Calu3 (cell line): ENCODE results near the gene LRP10. TPM values are rescaled to one million over a fixed set of nuclear protein-coding genes. Genes with fewer than 3 reads are reported as not detected.
"Not testable (repeated sequence)": the region's sequence is repeated elsewhere in the genome, so short reads cannot be mapped to it uniquely, and the experiment has no call there.

Source experiments
- BruUV-seq: library from RNA; stranded (reverse); fragments of 400-500 nt; replicated peaks from 2 replicates; lab custom pipeline; 2021; lab: Mats Ljungman, UMichigan
- CTCF ChIA-PET: fragments of 300-600 bp; sonication (Branson Sonifier 250); formaldehyde crosslinking; loops from one replicate; lab custom pipeline; 2022; ENCODE audit warnings: antibody characterized with exemption; lab: Charles Lee
- DNase-seq: peaks from one replicate; pipeline ENCODE4 v3.0.0; 2022
- H3K27ac Mint-ChIP-seq: one replicate; pipeline ENCODE4 v1.8.0; 2022; ENCODE audit warnings: mixed read lengths; ENCODE audit not compliant: unreplicated experiment
- H3K27me3 Mint-ChIP-seq: one replicate; pipeline ENCODE4 v1.8.0; 2022; ENCODE audit warnings: mixed read lengths; ENCODE audit not compliant: unreplicated experiment
- H3K36me3 Mint-ChIP-seq: one replicate; pipeline ENCODE4 v1.8.0; 2022; ENCODE audit warnings: mild to moderate bottlenecking, moderate library complexity, mixed read lengths; ENCODE audit not compliant: insufficient read depth, unreplicated experiment
- H3K4me1 Mint-ChIP-seq: one replicate; pipeline ENCODE4 v1.8.0; 2022; ENCODE audit warnings: mild to moderate bottlenecking, low read depth, mixed read lengths; ENCODE audit not compliant: unreplicated experiment
- H3K4me3 Mint-ChIP-seq: one replicate; pipeline ENCODE4 v1.8.0; 2022; ENCODE audit warnings: mild to moderate bottlenecking, low read depth, moderate library complexity, mixed read lengths; ENCODE audit not compliant: unreplicated experiment
- H3K9me3 Mint-ChIP-seq: one replicate; pipeline ENCODE4 v1.8.0; 2022; ENCODE audit warnings: low read depth, mixed read lengths; ENCODE audit not compliant: unreplicated experiment
- intact Hi-C: fragments of 100-400 bp; cut with micrococcal nuclease; formaldehyde crosslinking; loops from one replicate; pipeline ENCODE4 v1.10.0; 2022; ENCODE audit not compliant: unreplicated experiment
- total RNA-seq: library from RNA; stranded (reverse); gene quantifications from 2 replicates; pipeline ENCODE4 v1.2.3, GENCODE V29; 2022
- TF ChIP-seq, protein P1 (sequence below): fragments of 200-600 bp; IDR thresholded peaks from one replicate; pipeline ENCODE4 v1.8.0; 2022; ENCODE audit warnings: antibody characterized with exemption; ENCODE audit not compliant: unreplicated experiment

LRP10 gene
- total RNA-seq, 1 experiment from 2014 or later = 112 TPM

- DNase-seq = no peak
- no peaks in the 10 kb centered on the region for H3K36me3 Mint-ChIP-seq
- CTCF ChIA-PET = interaction anchor here (1.6 to 1.8 kb wide), 2 partner anchors 16 to 27 kb away, joined by 4 to 7 read pairs; no protein-coding TSS in a partner anchor
- no peak overlapping the region for H3K27ac Mint-ChIP-seq
- H3K9me3 Mint-ChIP-seq = no peaks in the 10 kb centered on the region
- BruUV-seq = no TSS peak
- intact Hi-C loops = no loop called here
- TF ChIP-seq, protein P1, sequence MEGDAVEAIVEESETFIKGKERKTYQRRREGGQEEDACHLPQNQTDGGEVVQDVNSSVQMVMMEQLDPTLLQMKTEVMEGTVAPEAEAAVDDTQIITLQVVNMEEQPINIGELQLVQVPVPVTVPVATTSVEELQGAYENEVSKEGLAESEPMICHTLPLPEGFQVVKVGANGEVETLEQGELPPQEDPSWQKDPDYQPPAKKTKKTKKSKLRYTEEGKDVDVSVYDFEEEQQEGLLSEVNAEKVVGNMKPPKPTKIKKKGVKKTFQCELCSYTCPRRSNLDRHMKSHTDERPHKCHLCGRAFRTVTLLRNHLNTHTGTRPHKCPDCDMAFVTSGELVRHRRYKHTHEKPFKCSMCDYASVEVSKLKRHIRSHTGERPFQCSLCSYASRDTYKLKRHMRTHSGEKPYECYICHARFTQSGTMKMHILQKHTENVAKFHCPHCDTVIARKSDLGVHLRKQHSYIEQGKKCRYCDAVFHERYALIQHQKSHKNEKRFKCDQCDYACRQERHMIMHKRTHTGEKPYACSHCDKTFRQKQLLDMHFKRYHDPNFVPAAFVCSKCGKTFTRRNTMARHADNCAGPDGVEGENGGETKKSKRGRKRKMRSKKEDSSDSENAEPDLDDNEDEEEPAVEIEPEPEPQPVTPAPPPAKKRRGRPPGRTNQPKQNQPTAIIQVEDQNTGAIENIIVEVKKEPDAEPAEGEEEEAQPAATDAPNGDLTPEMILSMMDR = no peak
- no peaks in the 10 kb centered on the region for H3K4me1 Mint-ChIP-seq
- no peak overlapping the region for H3K4me3 Mint-ChIP-seq
- H3K27me3 Mint-ChIP-seq = no peaks in the 10 kb centered on the region
Observed at GRCh38 chr14:22849212-22849819, 22.2 kb upstream of the LRP10 start.

DNA sequence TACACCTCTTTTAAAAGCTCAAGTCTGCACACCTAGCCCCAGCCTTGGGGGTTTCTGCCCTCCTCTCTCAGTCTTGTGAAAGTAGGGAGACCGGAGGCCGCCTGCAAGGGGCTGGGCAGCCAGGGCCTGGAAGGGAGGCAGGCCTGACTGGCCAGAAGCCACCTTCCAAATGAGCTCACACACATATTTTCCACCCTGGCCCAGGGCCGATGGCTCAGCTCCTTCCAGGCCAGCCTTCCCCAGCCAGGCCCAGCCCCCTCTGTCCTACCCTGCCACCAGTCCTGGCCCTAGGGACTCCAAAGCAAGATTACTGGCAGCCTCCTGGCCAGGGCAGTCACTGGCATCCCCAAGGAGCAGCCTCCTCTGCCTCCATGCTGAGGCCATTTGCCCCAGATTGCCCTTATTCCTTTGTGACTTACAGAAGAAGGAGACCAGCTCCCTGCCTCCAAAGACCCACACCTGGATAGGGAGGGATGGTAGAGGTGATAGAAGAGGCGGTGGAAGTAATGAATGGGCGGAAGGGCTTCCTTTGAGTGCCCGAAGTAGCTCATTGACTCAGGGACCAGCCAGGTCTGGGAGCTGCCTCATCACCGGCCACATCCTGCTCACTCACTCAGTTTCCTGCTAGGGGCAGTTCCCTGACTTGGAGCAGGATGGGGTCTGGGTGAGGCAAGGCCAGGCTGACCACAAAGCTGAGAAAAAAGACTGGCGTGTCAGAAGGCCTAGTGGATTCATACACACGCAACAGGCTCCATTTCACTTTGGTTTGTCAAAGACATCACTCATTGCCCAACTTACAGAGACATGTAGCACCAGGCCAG lies 20.4 kb upstream of the LRP10 start:
- intact Hi-C loops = loop anchor here (5.0 kb wide), 1 partner anchor 194 kb away; no protein-coding TSS in a partner anchor
- DNase-seq = no peak
- H3K27ac Mint-ChIP-seq = no peak overlapping the region

GRCh38 chr14:22852178-22852577 lies 19.4 kb upstream of the LRP10 start:
- DNase-seq, H3K9me3 Mint-ChIP-seq, H3K4me1 Mint-ChIP-seq, H3K4me3 Mint-ChIP-seq, H3K36me3 Mint-ChIP-seq, BruUV-seq, H3K27ac Mint-ChIP-seq, H3K27me3 Mint-ChIP-seq: not testable (repeated sequence)
- intact Hi-C loops = loop anchor here (2.0 to 5.0 kb wide), 2 partner anchors 195 to 295 kb away; no protein-coding TSS in a partner anchor
- CTCF ChIA-PET = interaction anchor here (0.6 to 3.4 kb wide), 12 partner anchors 15 to 484 kb away, joined by 3 to 46 read pairs (median 4); partner anchors contain the start of genes MMP14 and OXA1L

More for the DNA sequence above, 20.4 kb upstream of the LRP10 start:
- CTCF ChIA-PET = interaction anchor here (0.8 to 1.8 kb wide), 7 partner anchors 21 to 295 kb away, joined by 3 to 7 read pairs (median 3); no protein-coding TSS in a partner anchor
- no peaks in the 10 kb centered on the region for H3K27me3 Mint-ChIP-seq
- TF ChIP-seq, protein P1 = no peak
- no TSS peak for BruUV-seq
- H3K4me1 Mint-ChIP-seq = no peaks in the 10 kb centered on the region
- no peaks in the 10 kb centered on the region for H3K36me3 Mint-ChIP-seq
- no peak overlapping the region for H3K4me3 Mint-ChIP-seq
- H3K9me3 Mint-ChIP-seq = no peaks in the 10 kb centered on the region

GRCh38 chr14:22852599-22852939 lies 19.0 kb upstream of the LRP10 start:
- BruUV-seq = no TSS peak
- CTCF ChIA-PET = interaction anchor here (0.6 to 3.4 kb wide), 12 partner anchors 13 to 263 kb away, joined by 3 to 46 read pairs (median 4); partner anchors contain the start of genes MMP14 and OXA1L
- TF ChIP-seq, protein P1 = no peak
- H3K4me3 Mint-ChIP-seq = no peak overlapping the region
- no peaks in the 10 kb centered on the region for H3K27me3 Mint-ChIP-seq
- H3K27ac Mint-ChIP-seq = no peak overlapping the region
- no peak for DNase-seq
- intact Hi-C loops = loop anchor here (2.0 to 5.0 kb wide), 2 partner anchors 195 to 296 kb away; no protein-coding TSS in a partner anchor
- no peaks in the 10 kb centered on the region for H3K4me1 Mint-ChIP-seq
- no peaks in the 10 kb centered on the region for H3K36me3 Mint-ChIP-seq
- no peaks in the 10 kb centered on the region for H3K9me3 Mint-ChIP-seq
